ENCODE results near the gene MISP3.

MISP3 gene

DNA sequence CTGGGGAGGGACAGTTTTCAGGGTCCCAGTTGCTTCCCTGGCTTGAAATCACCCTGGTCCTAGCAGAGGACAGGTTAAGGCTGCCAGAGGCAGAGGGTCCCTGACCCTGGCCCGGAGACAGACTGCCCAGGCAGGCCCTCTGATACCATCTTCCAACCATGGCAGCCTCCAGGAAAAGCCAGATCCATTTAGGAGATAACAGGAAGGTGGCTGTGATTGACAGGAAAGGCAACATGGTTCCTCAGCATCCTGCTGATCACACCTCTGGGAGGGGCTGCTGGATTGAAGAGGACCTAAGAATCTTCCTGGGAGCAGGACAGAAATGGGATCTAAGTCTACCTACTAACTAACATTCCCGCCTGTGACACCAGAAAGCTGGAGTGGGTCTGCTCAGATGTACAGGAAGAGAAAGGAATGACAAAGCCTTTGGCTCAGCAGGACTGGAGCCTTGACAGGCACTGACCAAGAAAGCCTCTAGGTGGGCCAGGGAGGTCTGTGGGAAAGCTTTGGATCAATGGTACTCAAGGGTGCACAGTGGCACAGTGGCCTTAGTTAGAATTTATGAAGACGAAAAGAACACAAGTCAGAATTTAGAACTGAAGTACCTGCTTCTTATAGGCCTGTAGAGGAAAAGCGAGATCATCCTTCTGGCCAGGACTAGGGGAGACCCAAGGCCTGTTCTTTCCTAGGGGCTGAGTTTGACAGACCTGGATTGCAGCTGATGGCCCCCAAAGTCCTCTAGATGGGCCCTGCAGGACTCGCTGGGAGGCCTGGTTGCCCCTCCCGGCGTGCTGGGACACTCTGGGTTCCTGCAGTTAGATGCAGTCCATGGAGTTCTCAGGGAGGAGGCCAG lies 47.3 kb downstream of the MISP3 start:
- DNase-seq (ENCODE audit: low spot score): no peak

DNA sequence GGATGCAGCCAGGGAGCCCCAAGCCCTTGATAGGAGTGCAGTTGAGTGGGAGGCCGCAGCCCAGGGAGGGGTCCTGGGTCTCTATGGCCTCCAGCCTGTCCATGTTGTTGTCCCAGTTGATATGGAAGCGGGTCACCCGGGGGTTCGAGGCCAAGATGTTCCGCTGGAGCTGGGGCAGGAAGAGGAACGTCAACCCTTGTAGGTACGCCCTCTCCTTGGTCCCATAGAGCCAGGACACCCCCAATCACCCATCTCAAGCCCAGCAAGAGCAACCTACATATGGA lies 47.9 kb downstream of the MISP3 start:
- no peak for FAIRE-seq
- DNase-seq (ENCODE audit: low spot score): no peak

More for the DNA sequence above, 47.3 kb downstream of the MISP3 start:
- FAIRE-seq: no peak

DNA sequence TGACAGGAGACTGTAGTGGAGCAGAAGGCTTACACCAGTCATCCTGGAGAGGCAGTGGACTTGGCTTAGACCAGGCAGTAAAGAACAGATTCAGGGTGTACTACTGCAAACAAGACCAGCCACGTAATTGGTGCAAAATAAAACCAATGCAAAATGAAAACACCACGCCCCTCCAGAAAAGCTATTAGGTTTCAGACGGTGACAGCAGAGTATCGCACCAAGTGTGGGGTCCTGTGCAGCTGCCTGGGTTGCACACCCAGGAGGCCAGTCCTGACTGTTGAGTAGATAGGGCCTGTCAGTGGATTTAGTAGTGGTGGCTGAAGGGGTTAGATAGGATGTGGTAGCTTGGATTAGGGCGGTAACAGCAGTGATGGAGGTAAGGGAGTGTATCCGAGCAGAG lies 50.3 kb downstream of the MISP3 start:
- DNase-seq (ENCODE audit: low spot score) (no peak), FAIRE-seq (no peak)

All from RCC 7860 (cell line).